Neural progenitor cell (in vitro differentiated cells): ENCODE results near the gene GRPR.

Experiments
- EZH2 ChIP-seq: fragments of 200-600 bp; sonication (generic); IDR thresholded peaks from 2 replicates; pipeline ENCODE4 v1.6.1; 2017; ENCODE audit warnings: antibody characterized with exemption, mild to moderate bottlenecking, moderate library complexity
- EZH2phosphoT487 ChIP-seq: fragments of 200-600 bp; sonication (generic); IDR thresholded peaks from 2 replicates; pipeline ENCODE4 v1.6.1; 2017; ENCODE audit warnings: antibody characterized with exemption
- TF ChIP-seq, protein P1 (sequence below): fragments of 200-600 bp; sonication (generic); IDR thresholded peaks from 2 replicates; pipeline ENCODE4 v1.5.1; 2017; ENCODE audit warnings: antibody characterized with exemption, mild to moderate bottlenecking

DNA sequence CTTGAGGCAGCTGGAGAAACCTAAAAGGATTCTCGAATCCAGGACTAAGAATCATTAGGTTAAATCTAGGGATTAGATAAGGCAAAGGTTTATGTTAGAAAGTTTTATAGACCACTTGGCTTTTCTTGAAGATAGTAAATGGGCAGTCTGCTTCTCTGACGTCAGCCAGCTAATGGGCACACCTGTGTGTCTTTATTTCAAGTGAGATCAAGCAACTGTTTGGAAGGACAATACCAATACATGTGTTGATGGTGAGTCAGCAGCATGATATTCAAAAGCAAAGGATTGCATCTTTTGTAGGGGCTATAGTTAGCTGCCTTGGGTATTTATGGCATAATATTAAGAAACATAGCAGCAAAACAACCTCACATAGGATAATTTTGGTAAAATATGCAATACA is 46.5 kb upstream of the GRPR start:
- TF ChIP-seq EZH2 (no peak), EZH2phosphoT487 (no peak)
- TF ChIP-seq, protein P1, sequence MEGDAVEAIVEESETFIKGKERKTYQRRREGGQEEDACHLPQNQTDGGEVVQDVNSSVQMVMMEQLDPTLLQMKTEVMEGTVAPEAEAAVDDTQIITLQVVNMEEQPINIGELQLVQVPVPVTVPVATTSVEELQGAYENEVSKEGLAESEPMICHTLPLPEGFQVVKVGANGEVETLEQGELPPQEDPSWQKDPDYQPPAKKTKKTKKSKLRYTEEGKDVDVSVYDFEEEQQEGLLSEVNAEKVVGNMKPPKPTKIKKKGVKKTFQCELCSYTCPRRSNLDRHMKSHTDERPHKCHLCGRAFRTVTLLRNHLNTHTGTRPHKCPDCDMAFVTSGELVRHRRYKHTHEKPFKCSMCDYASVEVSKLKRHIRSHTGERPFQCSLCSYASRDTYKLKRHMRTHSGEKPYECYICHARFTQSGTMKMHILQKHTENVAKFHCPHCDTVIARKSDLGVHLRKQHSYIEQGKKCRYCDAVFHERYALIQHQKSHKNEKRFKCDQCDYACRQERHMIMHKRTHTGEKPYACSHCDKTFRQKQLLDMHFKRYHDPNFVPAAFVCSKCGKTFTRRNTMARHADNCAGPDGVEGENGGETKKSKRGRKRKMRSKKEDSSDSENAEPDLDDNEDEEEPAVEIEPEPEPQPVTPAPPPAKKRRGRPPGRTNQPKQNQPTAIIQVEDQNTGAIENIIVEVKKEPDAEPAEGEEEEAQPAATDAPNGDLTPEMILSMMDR: no peak
